Caco-2 (cell line): ENCODE measurements around the gene PCDHGB3. TPM values are rescaled to one million over a fixed set of nuclear protein-coding genes. Genes with fewer than 3 reads are reported as not detected.
A peak's percentile ranks its signal among the peaks of the same experiment; 100 is the strongest.

Source experiments
- BruUV-seq: library from RNA; stranded (reverse); fragments of 400-500 nt; replicated peaks from 2 replicates; lab custom pipeline; 2021; lab: Mats Ljungman, UMichigan
- CTCF ChIA-PET: fragments of 300-600 bp; sonication (Branson Sonifier 250); formaldehyde crosslinking; loops from one replicate; lab custom pipeline; 2022; ENCODE audit warnings: antibody characterized with exemption; lab: Charles Lee
- POLR2A ChIA-PET: fragments of 300-600 bp; sonication (Branson Sonifier 250); formaldehyde crosslinking; loops from one replicate; lab custom pipeline; 2022; ENCODE audit warnings: antibody characterized with exemption; lab: Charles Lee
- DNase-seq, 2 experiments: peaks; one replicate each; pipeline versions ENCODE4 v3.0.0 to v3.0.0-alpha.2; 2020 to 2022
- H3K27me3 ChIP-seq: replicated peaks from 2 replicates; pipeline ENCODE4 v1.6.0; 2011; ENCODE audit warnings: low read length; ENCODE audit not compliant: control insufficient read depth, insufficient read depth
- H3K36me3 ChIP-seq: 2 replicates; pipeline ENCODE4 v1.5.1; 2011; ENCODE audit warnings: low read length; ENCODE audit not compliant: control insufficient read depth, insufficient read depth
- H3K4me1 ChIP-seq: fragments of 250-450 bp; sonication (Bioruptor Pico); 2 replicates; pipeline ENCODE4 v1.5.1; 2020; ENCODE audit warnings: mild to moderate bottlenecking
- H3K4me3 ChIP-seq: 2 replicates; pipeline ENCODE4 v1.5.1; 2011; ENCODE audit warnings: low read depth, mild to moderate bottlenecking, control low read depth, low read length
- H3K9me3 ChIP-seq: fragments of 250-450 bp; sonication (Bioruptor Pico); 2 replicates; pipeline ENCODE4 v1.5.1; 2020; ENCODE audit warnings: mild to moderate bottlenecking, moderate library complexity
- H3K27ac Mint-ChIP-seq: one replicate; pipeline ENCODE4 v1.8.0; 2022; ENCODE audit warnings: mixed read lengths; ENCODE audit not compliant: unreplicated experiment
- H3K27me3 Mint-ChIP-seq: one replicate; pipeline ENCODE4 v1.8.0; 2022; ENCODE audit warnings: mixed read lengths; ENCODE audit not compliant: insufficient read depth, unreplicated experiment
- H3K36me3 Mint-ChIP-seq: one replicate; pipeline ENCODE4 v1.8.0; 2022; ENCODE audit warnings: mild to moderate bottlenecking, mixed read lengths; ENCODE audit not compliant: insufficient read depth, unreplicated experiment
- H3K4me1 Mint-ChIP-seq: one replicate; pipeline ENCODE4 v1.8.0; 2022; ENCODE audit warnings: low read depth, mixed read lengths; ENCODE audit not compliant: unreplicated experiment
- H3K4me3 Mint-ChIP-seq: one replicate; pipeline ENCODE4 v1.8.0; 2022; ENCODE audit warnings: mild to moderate bottlenecking, moderate library complexity, mixed read lengths; ENCODE audit not compliant: unreplicated experiment
- H3K9me3 Mint-ChIP-seq: one replicate; pipeline ENCODE4 v1.8.0; 2022; ENCODE audit warnings: mixed read lengths; ENCODE audit not compliant: unreplicated experiment
- CTCF ChIP-seq, 2 experiments: fragments of 200-600 bp in 1 of 2; IDR thresholded peaks; 1 replicate in 1 of 2; 2 replicates in 1 of 2; pipeline versions ENCODE4 v1.5.1 to v1.8.0; 2011 to 2022; ENCODE audit warnings: antibody characterized with exemption in 1 of 2, control low read depth in 1 of 2, inconsistent platforms in 1 of 2, low read depth in 1 of 2, low read length in 1 of 2, mild to moderate bottlenecking in 1 of 2, moderate library complexity in 1 of 2; ENCODE audit not compliant: insufficient read depth in 1 of 2, severe bottlenecking in 1 of 2, unreplicated experiment in 1 of 2
- intact Hi-C: fragments of 100-400 bp; cut with micrococcal nuclease; formaldehyde crosslinking; loops from one replicate; pipeline ENCODE4 v1.10.0; 2022; ENCODE audit not compliant: unreplicated experiment
- total RNA-seq: library from RNA; stranded (reverse); gene quantifications from 2 replicates; pipeline ENCODE4 v1.2.3, GENCODE V29; 2022

Gene PCDHGB3
- total RNA-seq, 1 experiment from 2014 or later, result 0.54 TPM

- Mint-ChIP-seq H3K4me1 (no peaks in the 10 kb centered on the region), H3K4me3 (peak overlapping the region; percentile 28), H3K27me3 (no peaks in the 10 kb centered on the region), H3K27ac (no peak overlapping the region), H3K36me3 (peaks cover 14% of the 10 kb centered on the region), H3K9me3 (peaks cover 11% of the 10 kb centered on the region)
- Histone ChIP-seq H3K4me3 (no peak overlapping the region), H3K36me3 (no peaks in the 10 kb centered on the region), H3K4me1 (no peaks in the 10 kb centered on the region), H3K9me3 (peaks cover 17% of the 10 kb centered on the region), H3K27me3 (no peaks in the 10 kb centered on the region)
- no peak for TF ChIP-seq CTCF (IDR thresholded peaks at IDR 0.05; ENCODE audit: insufficient read depth in 1 of 2, low read depth in 1 of 2, low read length in 1 of 2, severe bottlenecking in 1 of 2, unreplicated experiment in 1 of 2)
- ChIA-PET POLR2A (no interaction called here), CTCF (interaction anchor here (0.6 to 2.1 kb wide), 3 partner anchors 126 to 165 kb away, joined by 4 to 9 read pairs (median 6); no protein-coding TSS in a partner anchor)
- intact Hi-C loops, result no loop called here
- no peak for DNase-seq
- TSS peak; percentile 45 for BruUV-seq
These were observed 28.6 kb downstream of the PCDHGB3 start for GRCh38 chr5:141398608-141399007.

GRCh38 chr5:141399555-141400258 is 29.7 kb downstream of the PCDHGB3 start:
- Histone ChIP-seq H3K4me1 (no peaks in the 10 kb centered on the region), H3K27me3 (no peaks in the 10 kb centered on the region), H3K36me3 (no peaks in the 10 kb centered on the region), H3K9me3 (peaks cover 17% of the 10 kb centered on the region), H3K4me3 (no peak overlapping the region)
- Mint-ChIP-seq H3K4me3 (peak overlapping the region; percentile 51), H3K27ac (no peak overlapping the region), H3K36me3 (peaks cover 17% of the 10 kb centered on the region), H3K4me1 (no peaks in the 10 kb centered on the region), H3K9me3 (peaks cover 11% of the 10 kb centered on the region), H3K27me3 (no peaks in the 10 kb centered on the region)
- no peak for DNase-seq
- CTCF ChIA-PET, result interaction anchor here (0.9 kb wide), 1 partner anchor 164 kb away, joined by 4 read pairs; no protein-coding TSS in a partner anchor
- no peak for TF ChIP-seq CTCF (IDR thresholded peaks at IDR 0.05; ENCODE audit: insufficient read depth in 1 of 2, low read depth in 1 of 2, low read length in 1 of 2, severe bottlenecking in 1 of 2, unreplicated experiment in 1 of 2)
- BruUV-seq, result no TSS peak
- POLR2A ChIA-PET, result no interaction called here
- intact Hi-C loops, result no loop called here

- Mint-ChIP-seq H3K4me1 (no peaks in the 10 kb centered on the region), H3K9me3 (peaks cover 11% of the 10 kb centered on the region), H3K36me3 (peaks cover 17% of the 10 kb centered on the region), H3K27me3 (no peaks in the 10 kb centered on the region), H3K27ac (no peak within 1 kb of the TSS), H3K4me3 (no peak within 1 kb of the TSS)
- intact Hi-C loops, result no loop called here
- no peaks in the 10 kb centered on the region for H3K4me1 ChIP-seq
- no peak for DNase-seq
- H3K4me3 ChIP-seq, result no peak within 1 kb of the TSS
- TF ChIP-seq CTCF (IDR thresholded peaks at IDR 0.05; ENCODE audit: insufficient read depth in 1 of 2, low read depth in 1 of 2, low read length in 1 of 2, severe bottlenecking in 1 of 2, unreplicated experiment in 1 of 2), result no peak
- H3K27me3 ChIP-seq, result no peaks in the 10 kb centered on the region
- H3K36me3 ChIP-seq, result no peaks in the 10 kb centered on the region
- ChIA-PET POLR2A (no interaction called here), CTCF (no interaction called here)
- BruUV-seq, result no TSS peak
- H3K9me3 ChIP-seq, result peaks cover 19% of the 10 kb centered on the region
These were observed 32.7 kb downstream of the PCDHGB3 start, which contains the start of gene PCDHGA9 for GRCh38 chr5:141402553-141403243. Gene PCDHGA9 (plus strand): TSS chr5:141402778. CDS start chr5:141402953, 175 bp downstream.
